Stimulated activated naive CD8-positive, alpha-beta T cell treated with anti-CD3 and anti-CD28 coated beads, Interleukin-15, Interleukin-2, amounts not matched to agents 100 ng/mL and 50 ng/mL, for 24 hours (primary cell): ENCODE measurements around the gene TSNAXIP1.
A peak's percentile ranks its signal among the peaks of the same experiment; 100 is the strongest.

Experiments used
- H3K27ac Mint-ChIP-seq: one replicate; pipeline ENCODE4 v1.8.0; 2021; ENCODE audit warnings: mild to moderate bottlenecking, mixed read lengths
- H3K27me3 Mint-ChIP-seq: one replicate; pipeline ENCODE4 v1.8.0; 2021; ENCODE audit warnings: mixed read lengths
- H3K36me3 Mint-ChIP-seq: one replicate; pipeline ENCODE4 v1.8.0; 2021; ENCODE audit warnings: low read depth, mixed read lengths
- H3K4me1 Mint-ChIP-seq: one replicate; pipeline ENCODE4 v1.8.0; 2021; ENCODE audit warnings: low read depth, mixed read lengths
- H3K4me3 Mint-ChIP-seq: one replicate; pipeline ENCODE4 v1.8.0; 2021; ENCODE audit warnings: mild to moderate bottlenecking, mixed read lengths
- H3K9me3 Mint-ChIP-seq: one replicate; pipeline ENCODE4 v1.8.0; 2021; ENCODE audit warnings: mixed read lengths

TSNAXIP1 gene

GRCh38 chr16:67837811-67838210 is 31.1 kb downstream of the TSNAXIP1 start:
- Mint-ChIP-seq H3K27ac (no peak overlapping the region), H3K27me3 (no peaks in the 10 kb centered on the region), H3K4me3 (no peak overlapping the region), H3K4me1 (peaks cover 12% of the 10 kb centered on the region), H3K36me3 (no peaks in the 10 kb centered on the region), H3K9me3 (no peaks in the 10 kb centered on the region)

GRCh38 chr16:67841198-67841815 is 34.6 kb downstream of the TSNAXIP1 start:
- no peaks in the 10 kb centered on the region for H3K27me3 Mint-ChIP-seq
- H3K4me1 Mint-ChIP-seq, result peaks cover 38% of the 10 kb centered on the region
- H3K36me3 Mint-ChIP-seq, result peaks cover 3% of the 10 kb centered on the region
- no peaks in the 10 kb centered on the region for H3K9me3 Mint-ChIP-seq
- peak overlapping the region; percentile 96 for H3K27ac Mint-ChIP-seq
- H3K4me3 Mint-ChIP-seq, result peak overlapping the region; percentile 89

- no peaks in the 10 kb centered on the region for H3K27me3 Mint-ChIP-seq
- peaks cover 3% of the 10 kb centered on the region for H3K36me3 Mint-ChIP-seq
- peaks cover 38% of the 10 kb centered on the region for H3K4me1 Mint-ChIP-seq
- H3K4me3 Mint-ChIP-seq, result peak within 1 kb of the TSS; percentile 95
- H3K27ac Mint-ChIP-seq, result peak within 1 kb of the TSS; percentile 96
- no peaks in the 10 kb centered on the region for H3K9me3 Mint-ChIP-seq
Measured at GRCh38 chr16:67841816-67842508, 35.3 kb downstream of the TSNAXIP1 start, which contains the start of gene THAP11. Gene THAP11 (plus strand): TSS chr16:67842320. CDS start chr16:67842555, 235 bp downstream.

GRCh38 chr16:67842509-67843342 is 36.0 kb downstream of the TSNAXIP1 start:
- Mint-ChIP-seq H3K27ac (peak overlapping the region; percentile 89), H3K4me1 (peaks cover 41% of the 10 kb centered on the region), H3K36me3 (peaks cover 3% of the 10 kb centered on the region), H3K9me3 (no peaks in the 10 kb centered on the region), H3K4me3 (peak overlapping the region; percentile 95), H3K27me3 (no peaks in the 10 kb centered on the region)

- Mint-ChIP-seq H3K4me1 (peaks cover 45% of the 10 kb centered on the region), H3K36me3 (peaks cover 3% of the 10 kb centered on the region), H3K27me3 (no peaks in the 10 kb centered on the region), H3K27ac (peak overlapping the region; percentile 89), H3K4me3 (peak overlapping the region; percentile 95), H3K9me3 (no peaks in the 10 kb centered on the region)
Measured at GRCh38 chr16:67843343-67843765, 36.7 kb downstream of the TSNAXIP1 start.

GRCh38 chr16:67844497-67844896 is 37.8 kb downstream of the TSNAXIP1 start:
- Mint-ChIP-seq H3K4me1 (peaks cover 52% of the 10 kb centered on the region), H3K36me3 (peaks cover 8% of the 10 kb centered on the region), H3K9me3 (no peaks in the 10 kb centered on the region), H3K27ac (peak overlapping the region; percentile 86), H3K27me3 (no peaks in the 10 kb centered on the region), H3K4me3 (peak overlapping the region; percentile 95)

- Mint-ChIP-seq H3K9me3 (no peaks in the 10 kb centered on the region), H3K27me3 (no peaks in the 10 kb centered on the region), H3K4me3 (peak overlapping the region; percentile 89), H3K27ac (peak overlapping the region; percentile 95), H3K4me1 (peaks cover 52% of the 10 kb centered on the region), H3K36me3 (peaks cover 8% of the 10 kb centered on the region)
Measured at GRCh38 chr16:67845291-67846062, 38.8 kb downstream of the TSNAXIP1 start.

GRCh38 chr16:67846063-67846319 is 39.3 kb downstream of the TSNAXIP1 start:
- Mint-ChIP-seq H3K4me1 (peaks cover 52% of the 10 kb centered on the region), H3K27ac (peak overlapping the region; percentile 95), H3K27me3 (no peaks in the 10 kb centered on the region), H3K9me3 (no peaks in the 10 kb centered on the region), H3K36me3 (peaks cover 8% of the 10 kb centered on the region), H3K4me3 (peak overlapping the region; percentile 89)

- no peaks in the 10 kb centered on the region for H3K27me3 Mint-ChIP-seq
- H3K9me3 Mint-ChIP-seq, result no peaks in the 10 kb centered on the region
- peak within 1 kb of the TSS; percentile 93 for H3K4me3 Mint-ChIP-seq
- peak within 1 kb of the TSS; percentile 95 for H3K27ac Mint-ChIP-seq
- H3K36me3 Mint-ChIP-seq, result peaks cover 8% of the 10 kb centered on the region
- peaks cover 49% of the 10 kb centered on the region for H3K4me1 Mint-ChIP-seq
Measured at GRCh38 chr16:67846320-67847063, 39.8 kb downstream of the TSNAXIP1 start, which contains the start of gene NUTF2. Gene NUTF2 (plus strand): TSS chr16:67846933. CDS start chr16:67865131, 18,198 bp downstream.

- Mint-ChIP-seq H3K9me3 (no peaks in the 10 kb centered on the region), H3K27me3 (no peaks in the 10 kb centered on the region), H3K4me3 (peak within 1 kb of the TSS; percentile 93), H3K4me1 (peaks cover 47% of the 10 kb centered on the region), H3K36me3 (peaks cover 8% of the 10 kb centered on the region), H3K27ac (peak within 1 kb of the TSS; percentile 95)
Measured at GRCh38 chr16:67847064-67847861, 40.6 kb downstream of the TSNAXIP1 start, which contains the start of gene CENPT. Gene CENPT (minus strand): TSS chr16:67847693. CDS start chr16:67833859, 13,834 bp downstream.

GRCh38 chr16:67848118-67848517 is 41.4 kb downstream of the TSNAXIP1 start:
- peaks cover 45% of the 10 kb centered on the region for H3K4me1 Mint-ChIP-seq
- H3K36me3 Mint-ChIP-seq, result peaks cover 8% of the 10 kb centered on the region

GRCh38 chr16:67853670-67854069 is 47.0 kb downstream of the TSNAXIP1 start:
- Mint-ChIP-seq H3K4me1 (peaks cover 32% of the 10 kb centered on the region), H3K36me3 (peaks cover 17% of the 10 kb centered on the region), H3K9me3 (no peaks in the 10 kb centered on the region), H3K27me3 (no peaks in the 10 kb centered on the region), H3K27ac (no peak overlapping the region), H3K4me3 (no peak overlapping the region)

More at GRCh38 chr16:67848118-67848517, 41.4 kb downstream of the TSNAXIP1 start:
- H3K4me3 Mint-ChIP-seq, result peak overlapping the region; percentile 93
- no peaks in the 10 kb centered on the region for H3K27me3 Mint-ChIP-seq
- H3K27ac Mint-ChIP-seq, result peak overlapping the region; percentile 89
- no peaks in the 10 kb centered on the region for H3K9me3 Mint-ChIP-seq

- no peaks in the 10 kb centered on the region for H3K27me3 Mint-ChIP-seq
- no peak overlapping the region for H3K27ac Mint-ChIP-seq
- H3K9me3 Mint-ChIP-seq, result no peaks in the 10 kb centered on the region
- H3K36me3 Mint-ChIP-seq, result peaks cover 17% of the 10 kb centered on the region
- no peak overlapping the region for H3K4me3 Mint-ChIP-seq
- H3K4me1 Mint-ChIP-seq, result peaks cover 27% of the 10 kb centered on the region
Measured at GRCh38 chr16:67855789-67856188, 49.1 kb downstream of the TSNAXIP1 start.
